Omental fat pad (tissue), 4 donors: ENCODE results near the gene CLP1. TPM values are rescaled to one million over a fixed set of nuclear protein-coding genes. Genes with fewer than 3 reads are reported as not detected.

Experiments
- ATAC-seq: fragments of 150-250 bp; one replicate; pipeline ENCODE4 v1.9.1; 2016; ENCODE audit warnings: mild to moderate bottlenecking, moderate library complexity; ENCODE audit not compliant: low FRiP score
- DNase-seq: peaks from one replicate; pipeline ENCODE4 v3.0.0-alpha.2; 2019; ENCODE audit warnings: low spot score
- CTCF ChIP-seq, 3 donors: fragments of 450-650 bp; IDR thresholded peaks; one replicate each; pipeline ENCODE4 v1.5.1; 2016 to 2017; ENCODE audit warnings: antibody characterized with exemption in 3 of 3, mild to moderate bottlenecking in 3 of 3, moderate library complexity in 2 of 3
- total RNA-seq, 4 donors: library from RNA; depleted of rRNA; stranded (reverse); fragments of >200 nt; gene quantifications; one replicate each; pipeline ENCODE4 v1.1.0, GENCODE V29; 2016

CLP1 gene
- total RNA-seq = 10 to 100 TPM; 12.3 to 26.1 (median 15.7) TPM

GRCh38 chr11:57657194-57658022 lies at the start of gene CLP1:
Gene CLP1 (plus strand): TSS chr11:57657762. CDS start chr11:57659477, 1,715 bp downstream.
- DNase-seq = peak; percentile 98
- no peak for TF ChIP-seq CTCF (IDR thresholded peaks at IDR 0.05)
- ATAC-seq = peak; percentile 100

DNA sequence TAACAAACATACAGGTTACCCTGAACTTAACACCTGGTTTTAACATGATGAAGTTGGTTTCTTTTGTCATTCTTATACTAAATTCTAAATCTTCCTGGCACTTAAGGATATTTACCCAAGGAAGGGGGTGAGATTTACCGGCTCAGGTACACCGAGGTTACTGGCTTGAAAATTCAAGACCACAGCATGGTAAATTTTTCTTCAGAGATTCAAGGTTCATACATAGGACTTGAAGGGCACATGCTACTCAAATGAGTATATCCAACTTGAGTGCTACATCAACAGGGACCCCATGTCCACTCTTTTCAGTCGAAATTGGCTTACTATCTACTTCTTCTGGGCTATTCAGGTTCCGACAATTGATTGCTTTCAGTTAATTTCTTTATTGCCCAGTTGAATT lies 47.4 kb upstream of the CLP1 start:
- ATAC-seq (no peak), DNase-seq (no peak)
- TF ChIP-seq CTCF (IDR thresholded peaks at IDR 0.05) = no peak

DNA sequence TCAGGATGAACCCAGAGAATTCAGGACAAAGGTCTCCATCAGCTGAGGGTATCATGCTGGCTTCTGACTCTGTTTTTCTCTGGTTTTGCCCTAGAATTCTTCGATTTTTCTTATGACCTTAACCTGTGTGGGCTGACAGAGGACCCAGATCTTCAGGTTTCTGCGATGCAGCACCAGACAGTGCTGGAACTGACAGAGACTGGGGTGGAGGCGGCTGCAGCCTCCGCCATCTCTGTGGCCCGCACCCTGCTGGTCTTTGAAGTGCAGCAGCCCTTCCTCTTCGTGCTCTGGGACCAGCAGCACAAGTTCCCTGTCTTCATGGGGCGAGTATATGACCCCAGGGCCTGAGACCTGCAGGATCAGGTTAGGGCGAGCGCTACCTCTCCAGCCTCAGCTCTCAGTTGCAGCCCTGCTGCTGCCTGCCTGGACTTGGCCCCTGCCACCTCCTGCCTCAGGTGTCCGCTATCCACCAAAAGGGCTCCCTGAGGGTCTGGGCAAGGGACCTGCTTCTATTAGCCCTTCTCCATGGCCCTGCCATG lies 43.3 kb upstream of the CLP1 start:
- ATAC-seq = no peak
- no peak for TF ChIP-seq CTCF (IDR thresholded peaks at IDR 0.05)
- DNase-seq = no peak

DNA sequence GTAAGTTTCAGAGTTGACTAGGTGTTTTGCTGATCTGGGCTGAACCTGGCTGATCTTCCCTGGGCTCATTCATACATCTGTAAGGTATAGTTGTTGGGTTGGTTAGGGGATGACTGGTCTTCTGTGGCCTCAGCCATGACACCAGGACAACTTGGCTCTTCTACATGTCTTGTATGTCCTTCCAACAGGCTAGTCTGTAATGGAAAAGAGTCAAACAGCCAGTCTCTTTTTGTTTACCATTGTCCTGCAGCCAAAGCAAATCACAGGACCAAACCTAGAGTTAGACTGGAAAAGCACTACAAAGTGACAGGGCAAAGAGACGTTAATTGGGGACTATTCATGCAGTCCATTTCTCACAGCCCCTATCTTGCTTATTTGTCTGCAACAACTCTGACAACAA lies 42.3 kb upstream of the CLP1 start:
- ATAC-seq = peak; percentile 14
- no peak for DNase-seq
- TF ChIP-seq CTCF (IDR thresholded peaks at IDR 0.05) = no peak

- no peak for TF ChIP-seq CTCF (IDR thresholded peaks at IDR 0.05)
- no peak for ATAC-seq
- no peak for DNase-seq
Observed at GRCh38 chr11:57616595-57616994, 41.0 kb upstream of the CLP1 start.

- DNase-seq (no peak), ATAC-seq (no peak)
- no peak for TF ChIP-seq CTCF (IDR thresholded peaks at IDR 0.05)
Observed at GRCh38 chr11:57618438-57618837, 39.1 kb upstream of the CLP1 start.

DNA sequence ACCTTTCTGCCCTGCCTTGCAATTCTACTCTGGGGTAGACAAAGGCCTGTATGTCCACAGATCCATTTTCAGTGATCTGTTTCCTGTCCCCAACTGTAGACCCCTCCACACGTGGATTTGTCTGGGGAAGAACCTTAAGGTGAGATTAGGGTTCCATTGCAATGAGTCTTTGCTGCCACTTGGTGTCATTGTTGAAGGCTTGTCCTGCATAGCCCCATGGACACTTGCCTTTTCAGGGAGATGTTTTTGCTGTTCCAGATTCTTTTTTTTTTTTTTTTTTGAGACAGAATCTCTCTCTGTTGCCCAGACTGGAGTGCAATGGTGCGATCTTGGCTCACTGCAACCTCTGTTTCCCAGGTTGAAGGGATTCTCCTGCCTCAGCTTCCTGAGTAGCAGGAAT lies 38.2 kb upstream of the CLP1 start:
- no peak for TF ChIP-seq CTCF (IDR thresholded peaks at IDR 0.05)
- ATAC-seq = no peak

More for the DNA sequence above, 38.2 kb upstream of the CLP1 start:
- DNase-seq = no peak
